HG02798 (cell line): ENCODE measurements around the gene UNKL.
"Not testable (repeated sequence)": the region's sequence is repeated elsewhere in the genome, so short reads cannot be mapped to it uniquely, and the experiment has no call there.

Experiments
- ATAC-seq: cut with Tn5 transposase; IDR thresholded peaks from one replicate; pipeline ENCODE4 v1.9.1; 2021; ENCODE audit warnings: mild to moderate bottlenecking; ENCODE audit not compliant: unreplicated experiment, poor library complexity

UNKL gene

DNA sequence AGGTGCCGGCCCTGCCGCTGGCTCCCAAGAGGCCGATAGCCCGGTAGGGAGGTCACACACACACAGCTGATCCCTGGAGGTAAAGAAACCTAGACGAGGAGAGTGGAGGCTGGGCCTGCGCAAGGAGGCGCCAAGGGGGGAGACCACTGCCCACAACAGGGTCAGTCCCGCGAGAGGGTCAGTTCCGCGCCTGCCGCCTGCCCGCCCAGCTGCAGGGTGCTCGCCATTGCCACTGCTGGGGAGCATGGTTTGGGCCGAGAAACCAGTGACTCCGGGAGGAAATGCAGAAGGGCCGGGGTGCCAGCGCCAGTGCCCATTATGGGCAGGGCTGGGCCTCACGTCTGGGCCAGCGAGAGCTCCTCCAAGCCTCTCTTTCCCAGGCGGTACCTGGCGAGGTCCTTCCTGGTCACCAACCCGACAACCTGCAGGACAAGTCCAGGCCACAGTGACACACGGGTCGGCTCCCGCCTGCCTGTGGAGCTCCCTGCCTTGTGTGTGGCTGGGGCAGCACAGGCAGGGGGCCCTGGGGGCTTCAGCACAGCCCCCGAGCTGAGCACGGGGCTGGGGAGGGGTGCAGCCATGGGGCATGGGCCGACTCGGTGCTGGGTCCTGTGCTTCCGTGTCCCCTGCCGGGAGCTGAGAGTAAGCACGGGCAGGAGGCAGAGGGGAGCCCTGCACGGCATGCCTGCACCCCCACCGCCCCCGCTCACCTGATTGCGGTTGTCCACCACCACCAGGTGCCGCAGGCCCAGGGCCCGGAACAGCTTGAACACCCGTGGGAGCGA, 32.0 kb upstream of the UNKL start:
- ATAC-seq: no peak

- ATAC-seq: no peak
Observed at GRCh38 chr16:1445518-1446203, 31.2 kb upstream of the UNKL start.

DNA sequence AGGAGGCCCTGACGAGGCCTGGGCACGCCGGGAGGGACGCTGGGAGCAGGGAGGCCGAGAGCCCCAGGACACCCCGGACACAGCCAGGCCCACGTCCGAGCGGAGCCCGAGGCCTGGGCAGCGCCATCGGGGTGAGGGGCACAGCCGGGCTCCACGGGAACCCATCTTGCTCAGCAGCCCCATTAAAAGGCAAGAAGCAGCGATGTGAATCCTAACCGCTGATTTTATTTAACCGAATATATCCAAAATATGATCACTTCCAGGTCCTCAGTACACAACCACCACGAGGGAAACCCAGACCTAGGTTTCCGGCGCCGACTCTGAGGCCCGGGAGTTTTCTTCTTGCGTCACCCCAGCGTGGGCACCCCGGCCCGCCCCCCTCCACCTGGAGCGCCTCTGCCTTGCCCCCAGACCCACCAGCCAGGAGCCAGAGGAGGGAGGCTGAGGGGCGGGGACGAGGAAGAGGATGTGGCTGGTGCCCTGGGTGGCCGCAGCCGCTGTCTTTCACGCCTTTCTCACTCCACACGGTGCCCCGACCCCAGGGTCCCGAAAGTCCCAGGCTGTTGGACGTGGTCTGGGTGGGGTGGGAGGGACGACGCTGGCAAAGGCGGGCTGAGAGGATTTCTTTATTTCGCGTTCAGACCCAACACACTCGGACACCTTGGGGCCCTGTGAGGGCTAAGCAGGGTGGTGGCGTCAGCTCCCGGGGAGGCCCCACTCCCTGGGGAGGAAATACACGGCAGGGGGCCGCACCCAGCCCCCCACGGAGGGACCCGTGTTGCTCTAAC, 30.4 kb upstream of the UNKL start:
- ATAC-seq: no peak

GRCh38 chr16:1443980-1444729, 29.7 kb upstream of the UNKL start, which contains the start of gene CCDC154:
Gene CCDC154 (minus strand): TSS chr16:1444556. CDS start chr16:1444322, 234 bp downstream.
- ATAC-seq: no peak

- no peak for ATAC-seq
Observed at GRCh38 chr16:1443403-1443973, 29.0 kb upstream of the UNKL start.

GRCh38 chr16:1442697-1443096, 28.2 kb upstream of the UNKL start:
- no peak for ATAC-seq

DNA sequence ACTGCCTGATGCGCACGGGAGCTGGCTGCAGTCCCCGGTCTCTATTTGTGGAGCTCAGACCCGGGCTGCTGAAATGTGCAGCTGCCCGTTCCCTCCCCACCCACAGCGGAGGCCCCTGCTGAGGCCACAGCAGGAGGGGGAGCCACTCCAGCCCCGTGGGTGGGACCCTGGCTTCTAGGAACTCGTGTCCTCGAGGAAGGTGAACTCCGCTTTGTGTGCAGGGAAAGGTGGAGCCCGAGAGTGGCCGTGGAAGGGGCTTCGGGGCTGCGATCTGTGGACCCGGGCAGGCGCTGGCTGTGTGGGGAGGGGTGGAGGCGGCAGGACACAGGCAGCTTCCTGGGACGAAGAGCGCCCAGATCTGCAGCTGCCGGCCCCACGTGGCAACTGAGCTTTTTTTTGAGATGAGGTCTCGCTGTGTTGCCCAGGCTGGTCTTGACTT, 26.9 kb upstream of the UNKL start:
- ATAC-seq: no peak

DNA sequence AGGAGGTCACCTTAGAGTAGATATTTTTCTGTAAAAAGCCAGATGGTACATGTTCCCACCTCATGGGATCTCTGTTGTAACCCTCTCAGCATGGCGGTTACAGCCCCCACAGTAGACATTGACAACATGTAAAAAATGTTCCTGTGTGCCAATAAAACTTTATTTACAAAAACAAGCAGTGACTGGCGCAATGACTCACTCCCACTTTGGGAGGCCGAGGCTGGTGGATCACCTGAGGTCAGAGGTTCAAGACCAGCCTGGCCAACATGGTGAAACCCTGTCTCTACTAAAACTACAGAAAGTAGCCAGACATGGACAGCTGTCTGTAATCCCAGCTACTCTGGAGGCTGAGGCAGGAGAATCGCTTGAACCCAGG, 25.2 kb upstream of the UNKL start:
- ATAC-seq: not testable (repeated sequence)

GRCh38 chr16:1439058-1439698, 24.7 kb upstream of the UNKL start:
- ATAC-seq: no peak

DNA sequence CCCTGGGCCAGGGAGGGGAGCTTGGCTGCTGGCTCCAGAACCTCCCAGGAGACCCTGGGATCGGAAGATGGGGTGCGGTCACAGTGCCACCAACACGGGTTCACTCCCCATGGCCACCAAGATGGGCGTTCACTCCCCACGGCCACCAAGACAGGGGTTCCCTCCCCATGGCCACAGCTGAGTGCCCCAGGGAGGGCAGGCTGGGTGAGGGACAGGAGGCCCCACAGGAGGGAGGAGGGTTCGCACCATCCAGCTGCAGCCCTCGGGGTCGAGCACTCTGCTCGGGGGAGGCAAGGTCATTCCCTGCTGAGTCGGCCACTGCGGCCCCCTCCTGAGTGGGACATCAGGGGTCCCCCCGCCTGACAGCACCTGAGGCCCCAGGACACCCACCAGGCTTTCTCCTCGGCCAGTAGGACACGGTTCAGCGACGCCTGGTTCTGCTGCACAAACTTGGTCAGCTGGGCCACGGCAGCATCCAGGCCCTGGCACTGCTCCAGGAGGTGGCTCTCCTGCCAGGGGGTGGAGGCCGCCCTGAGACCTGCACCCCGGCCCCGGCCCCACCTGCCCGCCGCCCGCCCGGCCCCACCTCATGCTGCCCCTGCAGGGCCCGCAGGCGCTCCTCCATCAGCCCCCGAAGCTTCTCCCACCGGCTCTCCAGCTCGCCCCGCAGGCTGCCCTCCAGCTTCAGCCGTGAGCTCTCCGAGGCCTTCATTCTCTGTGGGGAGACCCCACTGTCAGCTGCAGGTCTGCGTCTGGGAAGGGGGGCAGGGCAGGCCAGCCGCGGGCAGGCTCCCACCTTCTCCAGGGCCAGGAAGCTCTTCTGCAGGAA, 23.9 kb upstream of the UNKL start:
- no peak for ATAC-seq

DNA sequence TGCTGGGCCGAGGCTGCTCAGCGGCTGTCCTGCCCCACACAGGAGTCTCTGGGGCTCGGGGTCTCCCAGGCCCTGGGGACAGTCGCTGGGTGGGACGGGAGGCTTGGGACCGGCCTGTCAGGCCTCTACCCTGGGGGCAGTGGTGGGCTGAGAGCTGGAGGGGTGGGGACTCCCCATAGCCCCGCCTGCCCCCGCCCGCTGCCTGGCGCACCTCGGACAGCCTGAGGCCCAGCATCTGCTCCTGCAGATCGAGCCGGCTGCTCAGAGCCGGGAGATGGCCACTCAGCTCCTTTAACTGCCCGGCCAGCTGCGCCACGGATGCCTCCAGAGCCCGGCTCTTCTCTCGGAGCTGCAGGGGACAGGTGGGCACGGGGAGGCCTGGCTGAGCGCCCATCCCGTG, 23.1 kb upstream of the UNKL start:
- no peak for ATAC-seq

- no peak for ATAC-seq
Observed at GRCh38 chr16:1436731-1437355, 22.3 kb upstream of the UNKL start.

GRCh38 chr16:1435921-1436697, 21.6 kb upstream of the UNKL start:
- ATAC-seq: no peak

GRCh38 chr16:1434644-1435592, 20.4 kb upstream of the UNKL start:
- no peak for ATAC-seq

GRCh38 chr16:1433756-1434155, 19.3 kb upstream of the UNKL start:
- ATAC-seq: no peak

GRCh38 chr16:1433263-1433560, 18.7 kb upstream of the UNKL start:
- ATAC-seq: no peak
